ENCODE results near the gene ZNF296. TPM values are rescaled to one million over a fixed set of nuclear protein-coding genes. Genes with fewer than 3 reads are reported as not detected.
A peak's percentile ranks its signal among the peaks of the same experiment; 100 is the strongest.

Gene ZNF296
- total and polyA plus RNA-seq, 2 of the 13 experiments (the other 11 are each of a cell fraction or from before 2014, with no cell fraction given), result 0.26 to 0.62 TPM

GRCh38 chr19:45092747-45093678, 16.7 kb upstream of the ZNF296 start, which contains the start of gene PPP1R37 (continued):
- TF ChIP-seq U2AF1 (optimal IDR thresholded peaks at IDR 0.05; ENCODE audit: low read depth, low read length) (peak; percentile 85), SMARCC2 (IDR thresholded peaks at IDR 0.05) (no peak), ZNF180 (CRISPR knock-in tag; IDR thresholded peaks at IDR 0.05; ENCODE audit: borderline replicate concordance, low read depth) (no peak), CEBPZ (IDR thresholded peaks at IDR 0.05; ENCODE audit: low read length) (no peak), ZNF510 (CRISPR knock-in tag; IDR thresholded peaks at IDR 0.05; ENCODE audit: low read depth) (no peak), ZNF17 (CRISPR knock-in tag; IDR thresholded peaks at IDR 0.05) (no peak; the same call in 1 of the 2 replicates), NCOA5 (CRISPR knock-in tag; IDR thresholded peaks at IDR 0.05) (no peak), GMEB1 (CRISPR knock-in tag; IDR thresholded peaks at IDR 0.05; ENCODE audit: borderline replicate concordance) (peak; percentile 91), MXD1 (CRISPR knock-in tag; IDR thresholded peaks at IDR 0.05) (peak; percentile 56; the same call in 1 of the 2 replicates), ZBTB21 (CRISPR knock-in tag; IDR thresholded peaks at IDR 0.05) (no peak), ZNF564 (CRISPR knock-in tag; IDR thresholded peaks at IDR 0.05) (no peak), MAZ (IDR thresholded peaks at IDR 0.05; ENCODE audit: borderline replicate concordance, low read depth, low read length) (peak; percentile 92), MAZ (CRISPR knock-in tag; IDR thresholded peaks at IDR 0.05; ENCODE audit: low read depth) (peak; percentile 63), HNF4G (IDR thresholded peaks at IDR 0.05; ENCODE audit: borderline replicate concordance, low read depth, low read length) (0 out of 2 replicates have a peak, but pooled peaks have one; percentile 15), HNF4G (CRISPR knock-in tag; IDR thresholded peaks at IDR 0.05; ENCODE audit: borderline replicate concordance, low read depth) (no peak), MXD3 (CRISPR knock-in tag; IDR thresholded peaks at IDR 0.05) (0 out of 2 replicates have a peak, but pooled peaks have one; percentile 43), POGK (CRISPR knock-in tag; conservative IDR thresholded peaks at IDR 0.05) (0 out of 2 replicates have a peak, but pooled peaks have one; percentile 69), ZNF143 (CRISPR knock-in tag; IDR thresholded peaks at IDR 0.05) (no peak), ZNF614 (CRISPR knock-in tag; IDR thresholded peaks at IDR 0.05; ENCODE audit: borderline replicate concordance) (peak; percentile 71; the same call in 1 of the 2 replicates), ZNF414 (CRISPR knock-in tag; IDR thresholded peaks at IDR 0.05) (0 out of 2 replicates have a peak, but pooled peaks have one; percentile 27)
